HEK293 (cell line): Measurements from ENCODE around the gene B4GALT2.

Source experiments
- BCL11B ChIP-seq: fragments of 450-650 bp; formaldehyde crosslinking; IDR thresholded peaks from 2 replicates; pipeline ENCODE4 v1.5.1; 2016; ENCODE audit warnings: low read depth, missing biosample characterization, missing genetic modification characterization
- CTCF ChIP-seq: fragments of 450-650 bp; formaldehyde crosslinking; IDR thresholded peaks from 2 replicates; pipeline ENCODE4 v1.5.1; 2016; ENCODE audit warnings: missing biosample characterization, missing genetic modification characterization
- HOXA7 ChIP-seq: sonication (generic); formaldehyde crosslinking; IDR thresholded peaks from 2 replicates; pipeline ENCODE4 v1.8.1; 2022; ENCODE audit warnings: missing genetic modification reagents, borderline replicate concordance
- KLF7 ChIP-seq: fragments of 450-650 bp; formaldehyde crosslinking; IDR thresholded peaks from 2 replicates; pipeline ENCODE4 v1.5.1; 2016; ENCODE audit warnings: missing biosample characterization, missing genetic modification characterization, borderline replicate concordance
- ZFP3 ChIP-seq: fragments of 450-650 bp; formaldehyde crosslinking; IDR thresholded peaks from 2 replicates; pipeline ENCODE4 v1.5.1; 2016; ENCODE audit warnings: low read depth, missing biosample characterization, missing genetic modification characterization
- ZNF112 ChIP-seq: fragments of 450-650 bp; formaldehyde crosslinking; IDR thresholded peaks from 2 replicates; pipeline ENCODE4 v1.5.0; 2017; ENCODE audit warnings: missing biosample characterization, missing genetic modification characterization
- ZNF140 ChIP-seq: fragments of 450-650 bp; formaldehyde crosslinking; IDR thresholded peaks from 2 replicates; pipeline ENCODE4 v1.5.1; 2016; ENCODE audit warnings: missing biosample characterization, missing genetic modification characterization
- ZNF148 ChIP-seq: fragments of 450-650 bp; formaldehyde crosslinking; IDR thresholded peaks from 2 replicates; pipeline ENCODE4 v1.5.0; 2017; ENCODE audit warnings: missing biosample characterization, missing genetic modification characterization, borderline replicate concordance
- ZNF580 ChIP-seq: fragments of 450-650 bp; formaldehyde crosslinking; IDR thresholded peaks from 2 replicates; pipeline ENCODE4 v1.5.1; 2016; ENCODE audit warnings: missing biosample characterization, missing genetic modification characterization
- ZNF639 ChIP-seq: fragments of 450-650 bp; formaldehyde crosslinking; IDR thresholded peaks from 2 replicates; pipeline ENCODE4 v1.5.1; 2016; ENCODE audit warnings: missing biosample characterization, missing genetic modification characterization

- TF ChIP-seq ZNF112, result no peak
- TF ChIP-seq ZFP3 (tag by site-specific recombination), result no peak
- no peak for TF ChIP-seq HOXA7 (CRISPR knock-in tag)
- TF ChIP-seq BCL11B (tag by site-specific recombination), result no peak
- TF ChIP-seq CTCF (tag by site-specific recombination), result no peak
- no peak for TF ChIP-seq ZNF639 (tag by site-specific recombination)
- TF ChIP-seq ZNF148 (tag by site-specific recombination), result no peak
- TF ChIP-seq KLF7 (tag by site-specific recombination), result no peak
- no peak for TF ChIP-seq ZNF140 (tag by site-specific recombination)
- no peak for TF ChIP-seq ZNF580 (tag by site-specific recombination)
Measured at GRCh38 chr1:43991200-43991475, 12.1 kb downstream of the B4GALT2 start.
